GM12878 (cell line): ENCODE results near the gene DDAH1. TPM values are rescaled to one million over a fixed set of nuclear protein-coding genes. Genes with fewer than 3 reads are reported as not detected.
A peak's percentile ranks its signal among the peaks of the same experiment; 100 is the strongest.

Experiments used
- ATF7 ChIP-seq: fragments of 450-650 bp; IDR thresholded peaks from 2 replicates; pipeline ENCODE4 v1.6.1; 2016; ENCODE audit warnings: low read depth, mild to moderate bottlenecking
- BACH1 ChIP-seq: fragments of 450-650 bp; IDR thresholded peaks from 2 replicates; pipeline ENCODE4 v1.6.1; 2017; ENCODE audit warnings: mild to moderate bottlenecking, borderline replicate concordance
- BCL11A ChIP-seq: IDR thresholded peaks from 2 replicates; pipeline ENCODE4 v1.6.1; 2011; ENCODE audit warnings: low read depth, low read length
- BHLHE40 ChIP-seq, 2 experiments: fragments of 450-650 bp in 1 of 2; IDR thresholded peaks; 2 replicates each; pipeline ENCODE4 v1.6.1; 2011 to 2017; ENCODE audit warnings: low read depth in 2 of 2, borderline replicate concordance in 1 of 2, improper control_type of control experiment in 1 of 2, low read length in 1 of 2, mild to moderate bottlenecking in 1 of 2
- BMI1 ChIP-seq: fragments of 450-650 bp; IDR thresholded peaks from 2 replicates; pipeline ENCODE4 v1.6.1; 2016; ENCODE audit warnings: mild to moderate bottlenecking, moderate library complexity, borderline replicate concordance
- BRCA1 ChIP-seq: IDR thresholded peaks from 2 replicates; pipeline ENCODE4 v1.6.1; 2011; ENCODE audit warnings: low read depth, low read length, improper control_type of control experiment
- ETV6 ChIP-seq, 2 experiments: fragments of 450-650 bp in 1 of 2; IDR thresholded peaks in 1 of 2; conservative IDR thresholded peaks in 1 of 2; 2 replicates each; pipeline ENCODE4 v1.6.1; 2014; ENCODE audit warnings: antibody characterized with exemption in 1 of 2, borderline replicate concordance in 1 of 2, low read depth in 1 of 2, mild to moderate bottlenecking in 1 of 2, moderate library complexity in 1 of 2
- IKZF2 ChIP-seq, 2 experiments: fragments of 450-650 bp; IDR thresholded peaks; 2 replicates each; pipeline ENCODE4 v1.6.1; 2017; ENCODE audit warnings: mild to moderate bottlenecking in 2 of 2, moderate library complexity in 2 of 2
- IRF4 ChIP-seq: IDR thresholded peaks from 2 replicates; pipeline ENCODE4 v1.6.1; 2011; ENCODE audit warnings: low read depth, low read length
- IRF5 ChIP-seq: fragments of 450-650 bp; IDR thresholded peaks from 2 replicates; pipeline ENCODE4 v1.6.1; 2017; ENCODE audit warnings: borderline replicate concordance
- MEF2A ChIP-seq: IDR thresholded peaks from 2 replicates; pipeline ENCODE4 v1.6.1; 2011; ENCODE audit warnings: low read depth, mild to moderate bottlenecking, low read length, moderate library complexity; ENCODE audit not compliant: insufficient read depth
- MEF2B ChIP-seq: fragments of 450-650 bp; IDR thresholded peaks from 2 replicates; pipeline ENCODE4 v1.6.1; 2018; ENCODE audit warnings: mild to moderate bottlenecking, moderate library complexity; ENCODE audit not compliant: partially characterized antibody, poor library complexity, severe bottlenecking
- MLLT1 ChIP-seq: fragments of 450-650 bp; IDR thresholded peaks from 2 replicates; pipeline ENCODE4 v1.6.1; 2016; ENCODE audit warnings: mild to moderate bottlenecking
- MTA3 ChIP-seq: IDR thresholded peaks from 2 replicates; pipeline ENCODE4 v1.6.1; 2012; ENCODE audit warnings: low read length, inconsistent platforms, borderline replicate concordance
- MXI1 ChIP-seq: fragments of 150-350 bp; IDR thresholded peaks from 2 replicates; pipeline ENCODE4 v1.6.1; 2011; ENCODE audit warnings: low read depth, mild to moderate bottlenecking, inconsistent platforms, low read length, improper control_type of control experiment
- NFXL1 ChIP-seq: fragments of 450-650 bp; IDR thresholded peaks from 2 replicates; pipeline ENCODE4 v1.6.1; 2017; ENCODE audit warnings: antibody characterized with exemption, mild to moderate bottlenecking, borderline replicate concordance
- NFYB ChIP-seq: IDR thresholded peaks from 2 replicates; pipeline ENCODE4 v1.6.1; 2011; ENCODE audit warnings: low read depth, mild to moderate bottlenecking, low read length, improper control_type of control experiment, moderate library complexity; ENCODE audit not compliant: insufficient read depth
- NR2C2 ChIP-seq: IDR thresholded peaks from 2 replicates; pipeline ENCODE4 v1.6.1; 2011; ENCODE audit warnings: borderline replicate concordance, low read depth; ENCODE audit not compliant: control insufficient read depth, insufficient read length
- PAX5 ChIP-seq: IDR thresholded peaks from 2 replicates; pipeline ENCODE4 v1.6.1; 2011; ENCODE audit warnings: low read depth, low read length, borderline replicate concordance
- PKNOX1 ChIP-seq: fragments of 450-650 bp; IDR thresholded peaks from 2 replicates; pipeline ENCODE4 v1.6.1; 2016; ENCODE audit warnings: mild to moderate bottlenecking
- RUNX3 ChIP-seq: IDR thresholded peaks from 2 replicates; pipeline ENCODE4 v1.6.1; 2012; ENCODE audit warnings: low read length, inconsistent platforms
- TCF12 ChIP-seq: IDR thresholded peaks from 2 replicates; pipeline ENCODE4 v1.6.1; 2011; ENCODE audit warnings: low read depth, mild to moderate bottlenecking, low read length
- USF1 ChIP-seq: IDR thresholded peaks from 2 replicates; pipeline ENCODE4 v1.6.1; 2011; ENCODE audit warnings: borderline replicate concordance, low read depth, mild to moderate bottlenecking, moderate library complexity, mixed read lengths, low read length; ENCODE audit not compliant: insufficient read depth; ENCODE audit errors: extremely low read length
- YY1 ChIP-seq: IDR thresholded peaks from 2 replicates; pipeline ENCODE4 v1.6.1; 2011; ENCODE audit warnings: low read depth, mild to moderate bottlenecking, low read length
- ZNF207 ChIP-seq: fragments of 450-650 bp; IDR thresholded peaks from 2 replicates; pipeline ENCODE4 v1.6.1; 2014; ENCODE audit warnings: antibody characterized with exemption, mild to moderate bottlenecking, borderline replicate concordance
- polyA plus RNA-seq, 11 experiments: library from polyadenylated mRNA; depleted of rRNA in 4 of 11; unstranded in 6 of 11; stranded (reverse) in 5 of 11; fragments of >200 nt; fragmentation: Nextera tagmentation in 4 of 11; fragmentation: Illumina TruSeq in 1 of 11; extraction: Ambion mirVana in 4 of 11; extraction: Trizol in 1 of 11; gene quantifications; 1 replicate in 1 of 11; 2 replicates in 10 of 11; pipeline versions ENCODE4 v1.2.1 to v1.2.3, GENCODE V29; 2011 to 2016; ENCODE audit warnings: inconsistent platforms in 2 of 11, missing spikeins in 2 of 11, low read depth in 1 of 11
- total RNA-seq, 4 experiments: library from RNA; depleted of rRNA in 3 of 4; stranded (reverse); fragments of >200 nt in 3 of 4; fragmentation: Illumina TruSeq in 1 of 4; extraction: Trizol in 1 of 4; gene quantifications; 2 replicates each; pipeline versions ENCODE4 v1.2.1 to v1.2.3, GENCODE V29; 2013 to 2021

Gene DDAH1
- total and polyA plus RNA-seq, 10 of the 15 experiments (the other 5 are each of a cell fraction or from before 2014, with no cell fraction given): 0.07 to 0.88 (median 0.27) TPM; not detected in 6

- TF ChIP-seq MTA3 (peak; percentile 70; the same call in 1 of the 2 replicates), ETV6 (conservative IDR thresholded peaks at IDR 0.05 in 1 of 2, IDR thresholded peaks at IDR 0.05 in 1 of 2; ENCODE audit: borderline replicate concordance in 1 of 2, low read depth in 1 of 2) (peak in 1 of 2 experiments; percentile 5; a peak in 1 of 4 replicates), BHLHE40 (IDR thresholded peaks at IDR 0.05; ENCODE audit: borderline replicate concordance in 1 of 2, low read depth in 2 of 2, low read length in 1 of 2) (peak in 1 of 2 experiments; percentile 78; a peak in 2 of 4 replicates), RUNX3 (peak; percentile 85), BCL11A (peak; percentile 85), TCF12 (0 out of 2 replicates have a peak, but pooled peaks have one; percentile 48), ATF7 (peak; percentile 83), YY1 (no peak), BMI1 (peak; percentile 74; the same call in 1 of the 2 replicates), NFXL1 (0 out of 2 replicates have a peak, but pooled peaks have one; percentile 73), IRF5 (peak; percentile 21; the same call in 1 of the 2 replicates), MXI1 (no peak), NR2C2 (no peak), MEF2B (peak; percentile 94), BRCA1 (no peak), MEF2A (no peak), MLLT1 (peak; percentile 92), NFYB (no peak), PAX5 (peak; percentile 89), ZNF207 (0 out of 2 replicates have a peak, but pooled peaks have one; percentile 46), IRF4 (peak; percentile 13; the same call in 1 of the 2 replicates), USF1 (no peak), BACH1 (0 out of 2 replicates have a peak, but pooled peaks have one; percentile 44), IKZF2 (IDR thresholded peaks at IDR 0.05) (peak; percentile 91 to 95), PKNOX1 (peak; percentile 69)
These were observed 166.9 kb downstream of the DDAH1 start (continued) for GRCh38 chr1:85297855-85298629.
